Endothelial cell of umbilical vein (primary cell): ENCODE data around the gene MTAP. TPM values are rescaled to one million over a fixed set of nuclear protein-coding genes. Genes with fewer than 3 reads are reported as not detected.

Source experiments
- BruUV-seq: library from RNA; stranded (reverse); fragments of 400-500 nt; replicated peaks from 2 replicates; lab custom pipeline; 2021; lab: Mats Ljungman, UMichigan
- CTCF ChIA-PET: fragments of 300-600, 350-600 bp; sonication (Branson Sonifier 250); formaldehyde crosslinking; loops from one replicate; lab custom pipeline; 2021; ENCODE audit warnings: antibody characterized with exemption, inconsistent platforms; lab: Charles Lee
- POLR2A ChIA-PET: fragments of 300-600, 350-600 bp; sonication (Branson Sonifier 250); formaldehyde crosslinking; loops from one replicate; lab custom pipeline; 2021; ENCODE audit warnings: antibody characterized with exemption, inconsistent platforms; lab: Charles Lee
- DNase-seq: peaks from one replicate; pipeline ENCODE4 v3.0.0-alpha.2; 2011; ENCODE audit warnings: low read depth, low spot score
- FAIRE-seq: peaks from 2 replicates; lab custom pipeline; 2011; peaks lifted over from hg19 to GRCh38; lab: Jason Lieb, UNC
- H2AFZ ChIP-seq: 2 replicates; pipeline ENCODE4 v1.6.0; 2012; ENCODE audit warnings: low read depth, low read length, control low read depth, inconsistent platforms
- H3K27ac ChIP-seq: 2 replicates; pipeline ENCODE4 v1.5.1; 2011; ENCODE audit warnings: low read depth, mild to moderate bottlenecking, control low read depth, low read length, moderate library complexity; ENCODE audit not compliant: insufficient read depth
- H3K27me3 ChIP-seq, 2 experiments: 2 replicates each; pipeline versions ENCODE4 v1.6.0 to v1.6.1; 2011; ENCODE audit warnings: low read length in 2 of 2, mixed read lengths in 1 of 2; ENCODE audit not compliant: control insufficient read depth in 2 of 2, insufficient read depth in 2 of 2
- H3K36me3 ChIP-seq, 2 experiments: 2 replicates in 1 of 2; 3 replicates in 1 of 2; pipeline ENCODE4 v1.5.1; 2011; ENCODE audit warnings: low read length in 2 of 2, mild to moderate bottlenecking in 1 of 2, moderate library complexity in 1 of 2; ENCODE audit not compliant: control insufficient read depth in 2 of 2, insufficient read depth in 2 of 2; ENCODE audit errors: extremely low read depth in 1 of 2
- H3K4me1 ChIP-seq: 3 replicates; pipeline ENCODE4 v1.5.1; 2011; ENCODE audit warnings: mild to moderate bottlenecking, low read length; ENCODE audit not compliant: control insufficient read depth, insufficient read depth; ENCODE audit errors: extremely low read depth
- H3K4me2 ChIP-seq: 2 replicates; pipeline ENCODE4 v1.6.1; 2011; ENCODE audit warnings: low read length, control low read depth, mixed read lengths; ENCODE audit not compliant: insufficient read depth
- H3K4me3 ChIP-seq, 3 experiments: fragments of 200-600 bp in 1 of 3; sonication (generic), shearing (Covaris generic) in 1 of 3; replicated peaks in 1 of 3; 2 replicates each; pipeline ENCODE4 v1.5.1; 2011 to 2016; ENCODE audit warnings: control low read depth in 3 of 3, low read length in 3 of 3, mild to moderate bottlenecking in 2 of 3, inconsistent platforms in 1 of 3, low read depth in 1 of 3, moderate library complexity in 1 of 3; ENCODE audit not compliant: insufficient read depth in 1 of 3
- H3K79me2 ChIP-seq: 2 replicates; pipeline ENCODE4 v1.6.0; 2012; ENCODE audit warnings: low read length, inconsistent platforms; ENCODE audit not compliant: control insufficient read depth, insufficient read depth
- H3K9ac ChIP-seq: replicated peaks from 2 replicates; pipeline ENCODE3; 2011; ENCODE audit warnings: low read length, control low read depth; ENCODE audit not compliant: insufficient read depth; ENCODE audit errors: extremely low read depth
- H3K9me1 ChIP-seq: replicated peaks from 3 replicates; pipeline ENCODE4 v1.6.0; 2011; ENCODE audit warnings: mild to moderate bottlenecking, low read length; ENCODE audit not compliant: control insufficient read depth, insufficient read depth; ENCODE audit errors: extremely low read depth
- H3K9me3 ChIP-seq: replicated peaks from 2 replicates; pipeline ENCODE4 v1.5.1; 2012; ENCODE audit warnings: low read length, inconsistent platforms; ENCODE audit not compliant: control insufficient read depth, insufficient read depth
- H4K20me1 ChIP-seq: replicated peaks from 2 replicates; pipeline ENCODE3; 2011; ENCODE audit warnings: mild to moderate bottlenecking, low read length; ENCODE audit not compliant: control insufficient read depth, insufficient read depth; ENCODE audit errors: extremely low read depth
- EZH2 ChIP-seq: IDR thresholded peaks from 2 replicates; pipeline ENCODE4 v1.6.1; 2012; ENCODE audit warnings: borderline replicate concordance, low read depth, mild to moderate bottlenecking, moderate library complexity, low read length, inconsistent platforms; ENCODE audit not compliant: severe bottlenecking
- FOS ChIP-seq: IDR thresholded peaks from 2 replicates; pipeline ENCODE4 v1.6.1; 2011; ENCODE audit warnings: mild to moderate bottlenecking, low read length, moderate library complexity, borderline replicate concordance; ENCODE audit not compliant: insufficient read depth
- GATA2 ChIP-seq: IDR thresholded peaks from 2 replicates; pipeline ENCODE4 v1.7.0; 2011; ENCODE audit warnings: low read depth, mild to moderate bottlenecking, moderate library complexity, mixed read lengths, low read length; ENCODE audit not compliant: insufficient read length, insufficient read depth
- JUN ChIP-seq: IDR thresholded peaks from 2 replicates; pipeline ENCODE4 v1.6.1; 2011; ENCODE audit warnings: borderline replicate concordance, low read depth; ENCODE audit not compliant: insufficient read length, insufficient read depth
- MAX ChIP-seq: IDR thresholded peaks from 2 replicates; pipeline ENCODE4 v1.6.1; 2011; ENCODE audit not compliant: insufficient read depth, insufficient read length
- MYC ChIP-seq: IDR thresholded peaks from one replicate; pipeline ENCODE4 v1.6.1; 2011; ENCODE audit warnings: mild to moderate bottlenecking, low read depth, low read length
- POLR2A ChIP-seq: IDR thresholded peaks from 2 replicates; pipeline ENCODE4 v1.6.1; 2012; ENCODE audit warnings: low read depth, mild to moderate bottlenecking, control low read depth, low read length
- POLR2AphosphoS5 ChIP-seq: IDR thresholded peaks from 2 replicates; pipeline ENCODE4 v1.6.1; 2012; ENCODE audit warnings: low read depth, mild to moderate bottlenecking, control low read depth, low read length, moderate library complexity; ENCODE audit not compliant: insufficient read depth
- dilution Hi-C: fragments of 300-500 bp; cut with MboI; formaldehyde crosslinking; loops from one replicate; pipeline ENCODE4 v1.15.0; 2019; ENCODE audit warnings: low sequenced_read_pairs; ENCODE audit not compliant: extremely low pct_ligation_motif_present
- intact Hi-C: fragments of 100-400 bp; cut with micrococcal nuclease; formaldehyde crosslinking; loops from one replicate; pipeline ENCODE4 v1.10.0; 2022
- polyA plus RNA-seq, 4 experiments: library from polyadenylated mRNA; depleted of rRNA in 3 of 4; stranded (reverse) in 3 of 4; unstranded in 1 of 4; fragments of >200 nt; gene quantifications; 2 replicates each; pipeline versions ENCODE4 v1.2.1 to v1.2.3, GENCODE V29; 2011 to 2012; ENCODE audit warnings: missing spikeins in 1 of 4
- total RNA-seq: library from RNA; stranded (reverse); gene quantifications from 2 replicates; pipeline ENCODE4 v1.2.3, GENCODE V29; 2021
- TF ChIP-seq, protein P1 (sequence below), 2 donors: IDR thresholded peaks; 1 replicate in 1 of 2; 2 replicates in 1 of 2; pipeline ENCODE4 v1.5.1; 2011; ENCODE audit warnings: low read length in 2 of 2, mild to moderate bottlenecking in 2 of 2, moderate library complexity in 2 of 2, control low read depth in 1 of 2, inconsistent platforms in 1 of 2, low read depth in 1 of 2; ENCODE audit not compliant: insufficient read depth in 1 of 2; ENCODE audit errors: extremely low read depth in 1 of 2

The MTAP gene
- total and polyA plus RNA-seq, 2 donors (not counting 3 experiments of a cell fraction or from before 2014, with no cell fraction given): 11.3 to 55.1 TPM

GRCh38 chr9:21904371-21904770 is 101.9 kb downstream of the MTAP start:
- Histone ChIP-seq H3K4me2 (no peak overlapping the region), H3K9me1 (peaks cover 2% of the 10 kb centered on the region), H3K9ac (no peak overlapping the region), H2AFZ (peak overlapping the region; percentile 72), H4K20me1 (no peaks in the 10 kb centered on the region), H3K4me1 (peaks cover 18% of the 10 kb centered on the region), H3K9me3 (no peaks in the 10 kb centered on the region), H3K4me3 (no peak overlapping the region), H3K27ac (peak overlapping the region; percentile 12), H3K79me2 (no peaks in the 10 kb centered on the region), H3K27me3 (no peaks in the 10 kb centered on the region), H3K36me3 (no peaks in the 10 kb centered on the region)
- TF ChIP-seq MAX: no peak
- TF ChIP-seq FOS: peak; percentile 48
- TF ChIP-seq POLR2AphosphoS5: no peak
- TF ChIP-seq, protein P1, sequence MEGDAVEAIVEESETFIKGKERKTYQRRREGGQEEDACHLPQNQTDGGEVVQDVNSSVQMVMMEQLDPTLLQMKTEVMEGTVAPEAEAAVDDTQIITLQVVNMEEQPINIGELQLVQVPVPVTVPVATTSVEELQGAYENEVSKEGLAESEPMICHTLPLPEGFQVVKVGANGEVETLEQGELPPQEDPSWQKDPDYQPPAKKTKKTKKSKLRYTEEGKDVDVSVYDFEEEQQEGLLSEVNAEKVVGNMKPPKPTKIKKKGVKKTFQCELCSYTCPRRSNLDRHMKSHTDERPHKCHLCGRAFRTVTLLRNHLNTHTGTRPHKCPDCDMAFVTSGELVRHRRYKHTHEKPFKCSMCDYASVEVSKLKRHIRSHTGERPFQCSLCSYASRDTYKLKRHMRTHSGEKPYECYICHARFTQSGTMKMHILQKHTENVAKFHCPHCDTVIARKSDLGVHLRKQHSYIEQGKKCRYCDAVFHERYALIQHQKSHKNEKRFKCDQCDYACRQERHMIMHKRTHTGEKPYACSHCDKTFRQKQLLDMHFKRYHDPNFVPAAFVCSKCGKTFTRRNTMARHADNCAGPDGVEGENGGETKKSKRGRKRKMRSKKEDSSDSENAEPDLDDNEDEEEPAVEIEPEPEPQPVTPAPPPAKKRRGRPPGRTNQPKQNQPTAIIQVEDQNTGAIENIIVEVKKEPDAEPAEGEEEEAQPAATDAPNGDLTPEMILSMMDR (IDR thresholded peaks at IDR 0.05; ENCODE audit: extremely low read depth in 1 of 2, insufficient read depth in 1 of 2, low read depth in 1 of 2, low read length in 2 of 2): no peak
- TF ChIP-seq GATA2: peak; percentile 34
- dilution Hi-C loops (no loop called here), intact Hi-C loops (no loop called here)
- ChIA-PET POLR2A (no interaction called here), CTCF (no interaction called here)
- BruUV-seq: no TSS peak
- peak; percentile 62 for FAIRE-seq
- peak; percentile 41 for DNase-seq

GRCh38 chr9:21904776-21905175 is 102.3 kb downstream of the MTAP start:
- H3K4me1 ChIP-seq: peaks cover 18% of the 10 kb centered on the region
- H3K36me3 ChIP-seq: no peaks in the 10 kb centered on the region
- intact Hi-C loops: no loop called here
- H3K27ac ChIP-seq: no peak overlapping the region
- TF ChIP-seq JUN: no peak
- TF ChIP-seq, protein P1 (IDR thresholded peaks at IDR 0.05; ENCODE audit: extremely low read depth in 1 of 2, insufficient read depth in 1 of 2, low read depth in 1 of 2, low read length in 2 of 2): no peak
- no peak for TF ChIP-seq MAX
- TF ChIP-seq EZH2: no peak
- TF ChIP-seq FOS: no peak
- TF ChIP-seq POLR2AphosphoS5: no peak
- no peak for TF ChIP-seq GATA2
- TF ChIP-seq POLR2A: no peak
- no peak for TF ChIP-seq MYC
- H2AFZ ChIP-seq: no peak overlapping the region
- no peak for FAIRE-seq
- dilution Hi-C loops: no loop called here
- H3K9me1 ChIP-seq: peaks cover 2% of the 10 kb centered on the region
- CTCF ChIA-PET: no interaction called here
- DNase-seq: no peak
- no peak overlapping the region for H3K9ac ChIP-seq
- no peaks in the 10 kb centered on the region for H3K27me3 ChIP-seq
- no peak overlapping the region for H3K4me2 ChIP-seq
- H3K79me2 ChIP-seq: no peaks in the 10 kb centered on the region
- no peak overlapping the region for H3K4me3 ChIP-seq
- BruUV-seq: no TSS peak
- no peaks in the 10 kb centered on the region for H4K20me1 ChIP-seq
- POLR2A ChIA-PET: no interaction called here
- no peaks in the 10 kb centered on the region for H3K9me3 ChIP-seq
